Activated CD8-positive, alpha-beta memory T cell treated with anti-CD3 and anti-CD28 coated beads, Interleukin-2, amount 50 U/mL, for 48 hours (primary cell): ENCODE results near the gene LLGL2.

Experiments used
- DNase-seq: peaks from one replicate; pipeline ENCODE4 v3.0.0-alpha.2; 2020

Gene LLGL2

DNA sequence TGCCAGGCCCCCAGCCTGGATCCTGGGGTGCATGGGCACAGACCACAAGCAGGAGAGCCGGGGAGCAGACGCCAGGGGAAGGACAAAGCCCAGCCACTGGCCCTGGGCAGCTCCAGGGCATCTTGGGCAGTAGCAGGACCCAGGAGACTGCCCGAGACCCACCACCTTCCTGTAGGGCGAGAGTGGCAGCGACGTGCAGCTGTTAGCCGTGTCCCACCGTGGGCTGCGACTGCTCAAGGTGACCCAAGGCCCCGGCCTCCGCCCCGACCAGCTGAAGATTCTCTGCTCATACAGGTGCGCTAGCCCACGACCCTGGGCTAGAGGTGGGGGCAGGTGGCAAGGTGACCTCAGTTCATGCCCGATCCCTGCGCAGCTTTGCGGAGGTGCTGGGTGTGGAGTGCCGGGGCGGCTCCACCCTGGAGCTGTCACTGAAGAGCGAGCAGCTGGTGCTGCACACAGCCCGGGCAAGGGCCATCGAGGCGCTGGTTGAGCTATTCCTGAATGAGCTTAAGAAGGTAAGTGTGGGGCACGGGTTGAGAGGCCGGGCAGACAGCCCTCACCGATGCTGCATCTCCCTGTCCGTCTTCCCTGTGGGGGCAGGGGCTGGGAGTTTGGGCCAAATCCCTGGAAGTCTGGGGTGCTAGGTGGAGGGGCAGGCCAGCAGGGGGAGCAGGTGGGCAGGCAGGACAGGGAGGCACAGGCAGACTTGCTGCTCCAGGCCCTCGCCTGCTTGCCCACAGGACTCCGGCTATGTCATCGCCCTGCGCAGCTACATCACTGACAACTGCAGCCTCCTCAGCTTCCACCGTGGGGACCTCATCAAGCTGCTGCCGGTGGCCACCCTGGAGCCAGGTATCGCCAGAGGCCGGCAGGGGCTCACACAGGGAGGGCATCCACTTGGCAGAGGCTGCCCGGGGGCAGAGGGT lies 94.3 kb downstream of the LLGL2 start:
- no peak for DNase-seq

DNA sequence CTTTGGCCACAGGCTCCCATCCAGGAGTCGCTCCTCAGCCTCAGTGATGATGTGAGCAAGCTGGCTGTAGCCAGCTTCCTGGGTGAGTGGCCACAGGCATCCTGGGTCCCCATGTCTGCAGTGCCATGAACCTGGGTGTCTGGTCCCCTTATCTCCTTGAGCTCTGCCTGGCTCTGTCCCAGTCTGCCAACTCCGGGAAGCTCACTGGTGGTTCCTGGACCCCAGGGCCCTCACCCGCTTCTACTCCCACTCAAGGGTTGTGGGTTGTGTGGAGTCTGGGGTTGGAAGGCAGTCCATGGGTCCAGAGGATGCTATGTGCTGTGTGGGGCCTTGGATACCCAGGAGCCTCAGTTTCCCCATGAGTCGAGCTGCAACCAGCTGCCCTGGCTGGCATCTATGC lies 96.0 kb downstream of the LLGL2 start:
- no peak for DNase-seq

DNA sequence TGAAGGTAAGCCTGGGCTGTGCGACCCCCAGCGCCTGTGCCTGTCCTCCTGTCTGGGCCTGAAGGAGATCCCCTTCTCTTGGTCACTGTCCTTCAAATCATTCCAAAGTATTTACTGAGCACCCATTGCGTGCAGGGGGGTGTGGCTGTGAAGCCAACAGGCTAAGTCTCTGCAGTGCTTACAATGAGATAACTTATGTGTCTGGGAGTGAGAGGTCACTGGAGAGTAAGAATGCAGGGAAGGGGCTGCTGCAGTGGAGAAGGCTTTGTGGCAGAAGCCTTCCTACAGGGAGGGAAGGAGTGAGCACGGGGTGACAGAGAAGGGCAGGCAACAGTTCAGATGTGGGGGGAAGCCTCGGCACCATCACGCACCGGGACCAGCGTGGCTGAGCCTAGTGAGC lies 96.6 kb downstream of the LLGL2 start:
- DNase-seq: no peak

DNA sequence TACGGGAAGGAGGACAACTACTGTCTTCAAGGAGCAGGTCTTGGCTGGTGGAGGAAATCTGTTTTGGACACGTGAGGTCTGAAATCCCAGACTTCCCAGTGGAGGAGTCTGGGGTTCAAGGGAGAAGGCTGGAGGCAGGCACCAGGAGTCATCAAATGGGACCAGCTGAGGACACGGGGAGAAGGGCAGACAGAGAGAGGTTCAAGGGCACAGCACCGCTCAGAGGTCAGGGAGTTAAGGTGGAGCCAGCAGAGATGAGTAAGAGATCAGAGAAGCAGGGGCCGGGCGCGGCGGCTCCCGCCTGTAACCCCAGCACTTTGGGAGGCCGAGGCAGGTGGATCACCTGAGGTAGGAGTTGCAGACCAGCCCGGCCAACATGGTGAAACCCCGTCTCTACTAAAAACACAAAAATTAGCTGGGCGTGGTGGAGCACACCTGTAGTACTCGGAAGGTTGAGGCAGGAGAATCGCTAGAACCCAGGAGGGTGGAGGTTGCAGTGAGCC lies 97.3 kb downstream of the LLGL2 start:
- DNase-seq: no peak

DNA sequence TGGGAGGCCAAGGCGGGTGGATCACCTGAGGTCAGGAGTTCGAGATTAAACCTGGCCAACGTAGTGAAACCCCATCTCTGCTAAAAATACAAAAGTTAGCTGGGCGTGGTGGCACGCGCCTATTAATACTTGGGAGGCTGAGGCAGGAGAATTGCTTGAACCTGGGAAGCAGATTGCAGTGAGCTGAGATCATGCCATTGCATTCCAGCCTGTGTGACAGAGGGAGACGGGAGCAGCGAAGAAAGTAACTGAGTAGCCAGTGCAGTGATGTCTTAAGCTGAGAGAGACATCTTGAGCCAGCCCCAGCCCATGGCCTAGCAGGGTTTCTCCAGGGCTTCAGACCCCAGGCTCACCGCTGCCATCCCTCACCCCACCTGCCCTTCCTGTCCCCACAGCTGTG lies 97.9 kb downstream of the LLGL2 start:
- no peak for DNase-seq

DNA sequence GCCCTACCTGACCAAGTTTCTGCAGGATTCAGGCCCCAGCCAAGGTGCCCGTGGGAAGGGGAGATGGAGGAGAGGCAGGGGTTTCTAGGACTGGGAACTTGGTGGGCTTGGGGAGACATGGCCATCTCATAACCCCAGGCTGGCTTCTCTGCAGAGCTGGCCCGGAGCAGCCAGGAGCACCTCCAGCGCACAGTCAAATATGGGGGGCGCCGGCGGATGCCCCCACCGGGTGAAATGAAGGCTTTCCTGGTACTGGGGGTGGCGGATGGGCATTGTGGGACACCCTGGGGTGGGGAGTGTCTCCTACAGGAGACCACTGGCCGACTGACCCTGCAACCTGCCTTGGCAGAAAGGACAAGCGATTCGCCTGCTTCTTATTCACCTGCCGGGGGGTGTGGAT lies 98.5 kb downstream of the LLGL2 start:
- no peak for DNase-seq
